Neutrophil (primary cell): ENCODE measurements around the gene NAA35.

Source experiments
- H3K27ac ChIP-seq: fragments of 200-600 bp; sonication (generic); 2 replicates; pipeline ENCODE4 v1.5.1; 2016; ENCODE audit warnings: mild to moderate bottlenecking, moderate library complexity
- H3K27me3 ChIP-seq: fragments of 200-600 bp; sonication (generic); 2 replicates; pipeline ENCODE4 v1.6.0; 2016; ENCODE audit warnings: mild to moderate bottlenecking
- H3K36me3 ChIP-seq: fragments of 200-600 bp; sonication (generic); 2 replicates; pipeline ENCODE4 v1.5.1; 2017
- H3K4me1 ChIP-seq, 2 experiments: fragments of 200-600 bp in 1 of 2; sonication (generic) in 1 of 2; 1 replicate in 1 of 2; 2 replicates in 1 of 2; pipeline versions ENCODE4 v1.5.1 to v1.6.1; 2013 to 2016; ENCODE audit warnings: low read depth in 1 of 2, low read length in 1 of 2, mild to moderate bottlenecking in 1 of 2, moderate library complexity in 1 of 2; ENCODE audit not compliant: control insufficient read depth in 1 of 2, insufficient read depth in 1 of 2
- H3K4me3 ChIP-seq, 2 experiments: fragments of 200-600 bp in 1 of 2; sonication (generic) in 1 of 2; 1 replicate in 1 of 2; 2 replicates in 1 of 2; pipeline ENCODE4 v1.5.1; 2013 to 2016; ENCODE audit warnings: low read depth in 1 of 2, low read length in 1 of 2, mild to moderate bottlenecking in 1 of 2, moderate library complexity in 1 of 2
- H3K9me3 ChIP-seq: fragments of 200-600 bp; sonication (generic); 2 replicates; pipeline ENCODE4 v1.5.1; 2016
- TF ChIP-seq, protein P1 (sequence below): fragments of 200-600 bp; sonication (generic); IDR thresholded peaks from 2 replicates; pipeline ENCODE4 v1.5.1; 2016; ENCODE audit warnings: antibody characterized with exemption

The NAA35 gene

DNA sequence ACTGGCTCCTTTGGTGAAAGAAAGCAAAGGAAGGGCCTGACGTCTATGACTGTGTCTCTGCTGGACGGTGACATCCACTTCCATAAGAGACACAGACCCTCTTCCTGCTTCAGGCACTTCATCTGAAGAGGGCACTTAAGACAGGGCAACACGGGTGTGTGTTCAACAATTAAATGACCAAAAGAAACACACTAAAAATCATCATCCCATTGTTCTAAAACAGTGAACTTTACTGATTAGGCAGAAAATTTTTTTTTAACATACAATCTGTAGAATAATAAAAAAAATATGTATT is 99.9 kb downstream of the NAA35 start:
- Histone ChIP-seq H3K27ac (no peak overlapping the region), H3K9me3 (no peaks in the 10 kb centered on the region), H3K4me3 (no peak overlapping the region), H3K27me3 (no peaks in the 10 kb centered on the region), H3K36me3 (no peaks in the 10 kb centered on the region), H3K4me1 (no peaks in the 10 kb centered on the region)
- TF ChIP-seq, protein P1, sequence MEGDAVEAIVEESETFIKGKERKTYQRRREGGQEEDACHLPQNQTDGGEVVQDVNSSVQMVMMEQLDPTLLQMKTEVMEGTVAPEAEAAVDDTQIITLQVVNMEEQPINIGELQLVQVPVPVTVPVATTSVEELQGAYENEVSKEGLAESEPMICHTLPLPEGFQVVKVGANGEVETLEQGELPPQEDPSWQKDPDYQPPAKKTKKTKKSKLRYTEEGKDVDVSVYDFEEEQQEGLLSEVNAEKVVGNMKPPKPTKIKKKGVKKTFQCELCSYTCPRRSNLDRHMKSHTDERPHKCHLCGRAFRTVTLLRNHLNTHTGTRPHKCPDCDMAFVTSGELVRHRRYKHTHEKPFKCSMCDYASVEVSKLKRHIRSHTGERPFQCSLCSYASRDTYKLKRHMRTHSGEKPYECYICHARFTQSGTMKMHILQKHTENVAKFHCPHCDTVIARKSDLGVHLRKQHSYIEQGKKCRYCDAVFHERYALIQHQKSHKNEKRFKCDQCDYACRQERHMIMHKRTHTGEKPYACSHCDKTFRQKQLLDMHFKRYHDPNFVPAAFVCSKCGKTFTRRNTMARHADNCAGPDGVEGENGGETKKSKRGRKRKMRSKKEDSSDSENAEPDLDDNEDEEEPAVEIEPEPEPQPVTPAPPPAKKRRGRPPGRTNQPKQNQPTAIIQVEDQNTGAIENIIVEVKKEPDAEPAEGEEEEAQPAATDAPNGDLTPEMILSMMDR, result no peak

DNA sequence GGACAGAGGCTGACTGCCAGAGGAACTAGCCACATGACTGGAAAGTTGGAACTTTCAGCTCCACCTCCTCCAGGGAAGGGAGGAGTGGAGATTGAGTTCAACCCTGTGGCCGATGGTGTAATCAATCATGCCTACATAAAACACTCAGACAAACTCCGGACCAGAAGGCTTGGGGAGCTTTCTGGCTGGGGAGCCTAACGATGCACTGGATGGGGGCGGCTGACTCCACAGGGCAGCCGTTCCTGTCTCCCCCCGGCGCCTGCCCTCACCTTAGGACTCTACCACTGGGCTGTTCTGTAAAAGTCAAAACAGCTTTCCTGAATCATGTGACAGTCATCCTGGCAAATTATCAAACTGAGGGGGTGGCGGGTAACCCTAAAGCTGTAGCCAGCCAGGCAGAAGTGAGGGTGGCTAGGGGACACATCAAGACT is 100.4 kb downstream of the NAA35 start:
- Histone ChIP-seq H3K36me3 (no peaks in the 10 kb centered on the region), H3K9me3 (no peaks in the 10 kb centered on the region), H3K27me3 (no peaks in the 10 kb centered on the region), H3K4me1 (no peaks in the 10 kb centered on the region), H3K27ac (no peak overlapping the region), H3K4me3 (no peak overlapping the region)
- TF ChIP-seq, protein P1, result no peak

DNA sequence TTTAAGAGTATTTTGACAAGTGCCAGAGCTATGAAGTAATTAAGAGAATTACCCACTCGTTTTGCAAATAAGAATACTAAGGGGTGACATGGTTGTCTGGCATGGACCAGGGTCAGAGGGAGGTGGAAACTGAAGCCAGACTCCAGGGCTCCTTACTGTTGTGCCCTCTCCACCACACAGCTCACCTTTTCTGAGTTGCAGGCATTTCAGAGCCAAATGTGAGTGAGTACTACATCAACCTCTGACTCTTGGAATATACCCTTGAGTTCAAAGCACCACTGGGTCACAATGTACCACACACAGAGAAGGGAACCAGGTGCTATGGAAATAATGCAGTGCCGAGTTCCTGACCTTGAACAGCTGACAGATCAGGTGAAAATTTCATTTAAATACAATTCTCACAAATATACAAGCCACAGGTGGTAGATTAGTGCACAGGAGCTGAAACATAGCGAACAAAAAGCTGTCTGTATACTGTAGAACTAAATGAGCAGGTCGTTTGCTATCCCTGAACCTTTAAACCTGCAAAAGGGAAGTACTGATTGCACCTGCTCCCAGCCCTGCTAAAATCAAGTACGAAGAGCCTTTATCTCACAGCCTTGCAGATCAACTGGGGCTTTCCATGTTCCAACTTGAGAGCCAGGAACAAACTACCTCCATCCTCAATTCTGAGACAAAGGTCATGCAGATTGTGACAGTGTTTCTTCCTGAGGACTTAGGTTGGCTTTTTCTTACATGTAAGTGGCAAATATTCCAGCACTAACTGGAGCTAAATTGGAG is 101.4 kb downstream of the NAA35 start:
- H3K36me3 ChIP-seq, result no peaks in the 10 kb centered on the region
- TF ChIP-seq, protein P1, result no peak
- H3K9me3 ChIP-seq, result no peaks in the 10 kb centered on the region
- H3K27me3 ChIP-seq, result no peaks in the 10 kb centered on the region
- no peak overlapping the region for H3K4me3 ChIP-seq
- no peaks in the 10 kb centered on the region for H3K4me1 ChIP-seq
- no peak overlapping the region for H3K27ac ChIP-seq

DNA sequence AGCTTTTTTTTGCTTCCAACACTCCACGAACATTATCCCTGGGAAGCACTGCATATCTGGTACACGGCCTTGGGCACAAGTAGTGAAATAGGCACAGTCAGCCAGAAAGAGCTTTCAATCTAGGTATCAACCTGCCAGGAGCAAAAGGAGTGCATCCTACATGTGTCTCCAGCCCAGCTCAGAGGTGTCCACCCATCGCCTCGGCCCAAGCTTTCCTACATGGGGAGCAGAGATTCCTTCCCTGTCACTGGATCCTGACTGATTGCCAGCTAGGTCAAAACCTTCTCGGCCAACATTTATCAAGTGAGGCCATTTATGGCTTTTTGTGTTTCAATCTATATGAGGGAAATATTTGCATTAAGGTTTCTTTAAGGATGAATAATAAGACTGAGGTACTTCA is 102.6 kb downstream of the NAA35 start:
- Histone ChIP-seq H3K4me1 (no peaks in the 10 kb centered on the region), H3K9me3 (no peaks in the 10 kb centered on the region), H3K4me3 (no peak overlapping the region), H3K36me3 (no peaks in the 10 kb centered on the region), H3K27me3 (no peaks in the 10 kb centered on the region), H3K27ac (no peak overlapping the region)
- TF ChIP-seq, protein P1, result no peak

DNA sequence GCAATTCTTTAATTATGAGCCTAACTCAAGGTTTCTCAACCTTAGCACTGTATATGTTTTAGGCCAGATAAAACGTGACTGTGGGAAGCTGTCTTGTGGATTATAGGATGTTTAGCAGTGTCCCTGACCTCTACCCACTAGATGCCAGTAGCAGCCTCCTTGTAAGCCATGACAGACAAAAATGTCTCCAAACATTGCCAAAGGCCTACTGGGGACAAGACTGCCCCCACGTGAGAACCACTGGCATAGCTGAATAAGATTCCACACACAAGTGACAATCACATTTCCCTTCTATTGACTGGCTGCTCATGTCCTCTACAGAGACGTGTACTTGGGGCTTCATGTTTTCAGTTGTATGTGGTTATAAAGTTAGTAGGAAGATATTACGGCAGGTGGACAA is 103.1 kb downstream of the NAA35 start:
- no peaks in the 10 kb centered on the region for H3K9me3 ChIP-seq
- no peak overlapping the region for H3K27ac ChIP-seq
- no peak overlapping the region for H3K4me3 ChIP-seq
- H3K4me1 ChIP-seq, result no peaks in the 10 kb centered on the region
- TF ChIP-seq, protein P1, result no peak
- no peaks in the 10 kb centered on the region for H3K36me3 ChIP-seq
- H3K27me3 ChIP-seq, result no peaks in the 10 kb centered on the region

DNA sequence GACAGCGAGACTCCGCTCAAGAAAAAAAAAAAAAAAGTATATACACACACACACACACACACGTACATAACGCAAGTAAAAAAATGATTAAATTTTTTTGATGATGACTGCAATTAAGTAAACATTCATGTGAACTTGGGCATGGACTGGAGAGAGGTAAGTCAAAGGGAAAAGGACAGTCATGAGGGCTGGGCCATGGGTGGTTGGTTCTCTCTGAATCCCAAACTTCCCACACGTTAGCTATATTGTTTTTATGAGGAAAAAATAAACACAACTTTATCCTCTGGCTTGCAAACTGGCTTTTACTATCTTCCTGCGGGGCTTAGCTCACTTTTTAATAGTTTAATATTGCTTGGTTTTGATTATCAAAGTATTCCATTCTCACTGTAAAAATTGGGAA is 104.7 kb downstream of the NAA35 start:
- H3K27me3 ChIP-seq, result no peaks in the 10 kb centered on the region
- no peaks in the 10 kb centered on the region for H3K4me1 ChIP-seq
- TF ChIP-seq, protein P1, result no peak
- no peaks in the 10 kb centered on the region for H3K36me3 ChIP-seq
- H3K4me3 ChIP-seq, result no peak overlapping the region
- no peaks in the 10 kb centered on the region for H3K9me3 ChIP-seq
- no peak overlapping the region for H3K27ac ChIP-seq
